ENCODE data around the gene UNC13B. TPM values are rescaled to one million over a fixed set of nuclear protein-coding genes. Genes with fewer than 3 reads are reported as not detected.

Gene UNC13B
- total and polyA plus RNA-seq, 2 experiments from 2014 or later: 7.1 to 24.3 TPM

- no peaks in the 10 kb centered on the region for H3K27me3 ChIP-seq
- 94% methylated on average over 5 of the region's 5 CpGs for WGBS (ENCODE audit: low lambda C conversion rate, missing lambda C conversion rate)
- no peak overlapping the region for H2AFZ ChIP-seq
- H3K4me3 ChIP-seq: no peak overlapping the region
- peaks cover 4% of the 10 kb centered on the region for H3K9me3 ChIP-seq (ENCODE audit: low read depth)
- TF ChIP-seq EZH2phosphoT487 (IDR thresholded peaks at IDR 0.05; ENCODE audit: low read depth, severe bottlenecking, unreplicated experiment) (no peak), CTCF (IDR thresholded peaks at IDR 0.05; ENCODE audit: poor library complexity) (no peak), EZH2 (IDR thresholded peaks at IDR 0.05; ENCODE audit: borderline replicate concordance) (no peak)
- peaks cover 8% of the 10 kb centered on the region for H3K79me2 ChIP-seq
- no peak overlapping the region for H3K4me2 ChIP-seq
- H3K9me2 ChIP-seq (replicated peaks; ENCODE audit: insufficient read depth): no peaks in the 10 kb centered on the region
- H3K4me1 ChIP-seq (ENCODE audit: insufficient read depth): no peaks in the 10 kb centered on the region
- H3K27ac ChIP-seq: no peak overlapping the region
- no peak for DNase-seq (ENCODE audit: low spot score)
- no peaks in the 10 kb centered on the region for H4K20me1 ChIP-seq (ENCODE audit: insufficient read depth, poor library complexity, severe bottlenecking)
- no peaks in the 10 kb centered on the region for H3K36me3 ChIP-seq (replicated peaks; ENCODE audit: insufficient read depth, low read depth)
Observed at GRCh38 chr9:35186524-35186923, 24.7 kb downstream of the UNC13B start.

DNA sequence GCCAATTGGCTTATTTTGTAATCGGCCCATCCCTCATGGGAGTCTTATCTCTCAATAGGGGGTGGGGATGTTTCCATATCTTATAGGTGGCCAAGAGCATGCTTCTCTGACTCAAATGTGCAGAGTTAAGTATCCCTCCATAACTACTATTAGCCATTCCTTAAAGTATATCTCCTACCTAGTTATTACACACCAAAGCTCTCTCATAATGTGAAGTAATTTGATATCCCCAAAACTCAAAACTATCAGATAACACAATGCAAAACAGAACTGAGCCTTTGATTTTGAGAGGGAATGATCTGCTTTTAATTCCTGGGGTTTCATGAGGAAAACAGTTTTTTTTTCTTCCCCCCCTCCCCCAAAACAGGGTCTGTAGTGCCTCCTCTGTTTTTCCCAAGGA, 28.4 kb downstream of the UNC13B start:
- WGBS (ENCODE audit: low lambda C conversion rate, missing lambda C conversion rate): 100% methylated on average over 1 of the region's 1 CpG
- Histone ChIP-seq H3K27ac (no peak overlapping the region), H3K36me3 (replicated peaks; ENCODE audit: insufficient read depth, low read depth) (no peaks in the 10 kb centered on the region), H3K9me2 (replicated peaks; ENCODE audit: insufficient read depth) (no peaks in the 10 kb centered on the region), H3K4me1 (ENCODE audit: insufficient read depth) (no peaks in the 10 kb centered on the region), H3K27me3 (no peaks in the 10 kb centered on the region), H3K4me2 (no peak overlapping the region), H2AFZ (no peak overlapping the region), H3K79me2 (no peaks in the 10 kb centered on the region), H3K4me3 (no peak overlapping the region), H3K9me3 (ENCODE audit: low read depth) (peaks cover 16% of the 10 kb centered on the region), H4K20me1 (ENCODE audit: insufficient read depth, poor library complexity, severe bottlenecking) (no peaks in the 10 kb centered on the region)
- no peak for TF ChIP-seq EZH2 (IDR thresholded peaks at IDR 0.05; ENCODE audit: borderline replicate concordance)
- no peak for TF ChIP-seq CTCF (IDR thresholded peaks at IDR 0.05; ENCODE audit: poor library complexity)
- no peak for TF ChIP-seq EZH2phosphoT487 (IDR thresholded peaks at IDR 0.05; ENCODE audit: low read depth, severe bottlenecking, unreplicated experiment)
- no peak for DNase-seq (ENCODE audit: low spot score)

- TF ChIP-seq EZH2 (IDR thresholded peaks at IDR 0.05; ENCODE audit: borderline replicate concordance) (no peak), EZH2phosphoT487 (IDR thresholded peaks at IDR 0.05; ENCODE audit: low read depth, severe bottlenecking, unreplicated experiment) (no peak), CTCF (IDR thresholded peaks at IDR 0.05; ENCODE audit: poor library complexity) (no peak)
- Histone ChIP-seq H3K4me2 (no peak overlapping the region), H3K9me2 (replicated peaks; ENCODE audit: insufficient read depth) (no peaks in the 10 kb centered on the region), H3K27me3 (no peaks in the 10 kb centered on the region), H3K9me3 (ENCODE audit: low read depth) (peaks cover 16% of the 10 kb centered on the region), H3K36me3 (replicated peaks; ENCODE audit: insufficient read depth, low read depth) (no peaks in the 10 kb centered on the region), H3K79me2 (no peaks in the 10 kb centered on the region), H3K4me1 (ENCODE audit: insufficient read depth) (no peaks in the 10 kb centered on the region), H3K27ac (no peak overlapping the region), H2AFZ (no peak overlapping the region), H4K20me1 (ENCODE audit: insufficient read depth, poor library complexity, severe bottlenecking) (no peaks in the 10 kb centered on the region), H3K4me3 (no peak overlapping the region)
- DNase-seq (ENCODE audit: low spot score): no peak
- 96% methylated on average over 2 of the region's 2 CpGs for WGBS (ENCODE audit: low lambda C conversion rate, missing lambda C conversion rate)
Observed at GRCh38 chr9:35191105-35191504, 29.3 kb downstream of the UNC13B start.

DNA sequence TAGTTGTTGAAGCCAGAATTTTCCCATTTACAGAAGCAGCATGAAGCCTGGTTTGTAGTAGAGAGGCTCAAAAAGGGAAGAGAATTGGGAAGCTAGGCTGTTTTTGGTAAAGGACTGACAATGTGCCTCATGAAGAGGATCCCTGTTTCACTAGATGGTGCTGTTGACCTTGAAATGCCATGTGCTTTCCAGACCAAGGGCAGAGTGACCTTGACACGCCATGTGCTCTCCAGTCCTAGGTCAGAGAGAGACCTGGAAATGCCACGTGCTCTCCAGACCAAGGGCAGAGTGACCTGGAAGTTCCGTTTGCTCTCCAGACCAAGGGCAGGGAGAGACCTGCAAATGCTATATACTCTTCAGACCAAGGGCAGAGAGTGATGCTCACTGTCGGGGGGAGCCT, 32.0 kb downstream of the UNC13B start:
- H4K20me1 ChIP-seq (ENCODE audit: insufficient read depth, poor library complexity, severe bottlenecking): no peaks in the 10 kb centered on the region
- WGBS (ENCODE audit: low lambda C conversion rate, missing lambda C conversion rate): 95% methylated on average over 4 of the region's 4 CpGs
- DNase-seq (ENCODE audit: low spot score): no peak

More for the DNA sequence above, 32.0 kb downstream of the UNC13B start:
- H3K4me1 ChIP-seq (ENCODE audit: insufficient read depth): no peaks in the 10 kb centered on the region
- no peak overlapping the region for H3K4me2 ChIP-seq
- H3K79me2 ChIP-seq: no peaks in the 10 kb centered on the region
- H3K9me3 ChIP-seq (ENCODE audit: low read depth): peaks cover 16% of the 10 kb centered on the region
- H3K36me3 ChIP-seq (replicated peaks; ENCODE audit: insufficient read depth, low read depth): no peaks in the 10 kb centered on the region
- no peak for TF ChIP-seq CTCF (IDR thresholded peaks at IDR 0.05; ENCODE audit: poor library complexity)
- no peak for TF ChIP-seq EZH2 (IDR thresholded peaks at IDR 0.05; ENCODE audit: borderline replicate concordance)
- TF ChIP-seq EZH2phosphoT487 (IDR thresholded peaks at IDR 0.05; ENCODE audit: low read depth, severe bottlenecking, unreplicated experiment): no peak
- no peak overlapping the region for H3K27ac ChIP-seq
- no peaks in the 10 kb centered on the region for H3K9me2 ChIP-seq (replicated peaks; ENCODE audit: insufficient read depth)
- no peaks in the 10 kb centered on the region for H3K27me3 ChIP-seq
- no peak overlapping the region for H2AFZ ChIP-seq
- H3K4me3 ChIP-seq: no peak overlapping the region
